Parathyroid adenoma (tissue), 2 donors: Measurements from ENCODE around the gene OBSL1.

Source experiments
- H2AFZ ChIP-seq: fragments of 300-600 bp; sonication (generic); one replicate; pipeline ENCODE4 v1.7.0; 2017; ENCODE audit warnings: antibody characterized with exemption, mild to moderate bottlenecking
- H3K27ac ChIP-seq: fragments of 300-600 bp; sonication (generic); one replicate; pipeline ENCODE4 v1.7.0; 2017
- H3K27me3 ChIP-seq: fragments of 300-600 bp; sonication (generic); one replicate; pipeline ENCODE4 v1.7.0; 2017; ENCODE audit warnings: low read length; ENCODE audit not compliant: control insufficient read depth, insufficient read depth
- H3K36me3 ChIP-seq: fragments of 300-600 bp; sonication (generic); one replicate; pipeline ENCODE4 v1.7.0; 2017; ENCODE audit warnings: low read length; ENCODE audit not compliant: control insufficient read depth, insufficient read depth
- H3K4me1 ChIP-seq: fragments of 300-600 bp; sonication (generic); one replicate; pipeline ENCODE4 v1.7.0; 2017; ENCODE audit warnings: control low read depth
- H3K4me2 ChIP-seq: fragments of 300-600 bp; sonication (generic); one replicate; pipeline ENCODE4 v1.7.0; 2017; ENCODE audit warnings: low read length
- H3K4me3 ChIP-seq: fragments of 300-600 bp; sonication (generic); one replicate; pipeline ENCODE4 v1.7.0; 2017; ENCODE audit warnings: low read depth, low read length
- H3K79me2 ChIP-seq: fragments of 300-600 bp; sonication (generic); one replicate; pipeline ENCODE4 v1.7.0; 2017; ENCODE audit warnings: control low read depth
- H3K9ac ChIP-seq: fragments of 300-600 bp; sonication (generic); one replicate; pipeline ENCODE4 v1.7.0; 2017; ENCODE audit warnings: mild to moderate bottlenecking
- H3K9me3 ChIP-seq: fragments of 300-600 bp; sonication (generic); one replicate; pipeline ENCODE4 v1.7.0; 2017; ENCODE audit warnings: low read length; ENCODE audit not compliant: control insufficient read depth
- TF ChIP-seq, protein P1 (sequence below): fragments of 300-600 bp; sonication (generic); IDR thresholded peaks from one replicate; pipeline ENCODE4 v1.7.0; 2017; ENCODE audit warnings: antibody characterized with exemption, mild to moderate bottlenecking
- donor health status: primary hyperparathyroidism.

Gene OBSL1

DNA sequence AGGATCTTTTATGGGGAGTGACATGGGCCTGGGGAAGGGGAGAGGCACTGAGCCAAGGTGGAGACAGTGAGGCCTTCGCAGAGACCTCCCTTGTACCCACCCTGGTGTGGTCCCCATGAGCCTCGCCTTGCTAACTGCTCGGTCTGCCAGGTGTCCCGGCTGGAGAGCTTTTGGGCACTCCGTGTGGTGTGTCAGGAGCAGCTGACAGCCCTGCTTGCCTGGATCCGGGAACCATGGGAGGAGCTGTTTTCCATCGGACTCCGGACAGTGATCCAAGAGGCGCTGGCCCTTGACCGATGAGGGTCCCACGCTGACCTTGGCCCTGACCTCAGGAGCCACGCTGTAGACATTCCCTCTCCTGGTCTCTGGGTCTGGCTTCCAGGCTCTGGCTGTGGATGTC lies 44.6 kb upstream of the OBSL1 start:
- no peak overlapping the region for H3K27ac ChIP-seq
- H2AFZ ChIP-seq: no peak overlapping the region
- H3K4me1 ChIP-seq: no peaks in the 10 kb centered on the region
- no peaks in the 10 kb centered on the region for H3K9me3 ChIP-seq
- TF ChIP-seq, protein P1, sequence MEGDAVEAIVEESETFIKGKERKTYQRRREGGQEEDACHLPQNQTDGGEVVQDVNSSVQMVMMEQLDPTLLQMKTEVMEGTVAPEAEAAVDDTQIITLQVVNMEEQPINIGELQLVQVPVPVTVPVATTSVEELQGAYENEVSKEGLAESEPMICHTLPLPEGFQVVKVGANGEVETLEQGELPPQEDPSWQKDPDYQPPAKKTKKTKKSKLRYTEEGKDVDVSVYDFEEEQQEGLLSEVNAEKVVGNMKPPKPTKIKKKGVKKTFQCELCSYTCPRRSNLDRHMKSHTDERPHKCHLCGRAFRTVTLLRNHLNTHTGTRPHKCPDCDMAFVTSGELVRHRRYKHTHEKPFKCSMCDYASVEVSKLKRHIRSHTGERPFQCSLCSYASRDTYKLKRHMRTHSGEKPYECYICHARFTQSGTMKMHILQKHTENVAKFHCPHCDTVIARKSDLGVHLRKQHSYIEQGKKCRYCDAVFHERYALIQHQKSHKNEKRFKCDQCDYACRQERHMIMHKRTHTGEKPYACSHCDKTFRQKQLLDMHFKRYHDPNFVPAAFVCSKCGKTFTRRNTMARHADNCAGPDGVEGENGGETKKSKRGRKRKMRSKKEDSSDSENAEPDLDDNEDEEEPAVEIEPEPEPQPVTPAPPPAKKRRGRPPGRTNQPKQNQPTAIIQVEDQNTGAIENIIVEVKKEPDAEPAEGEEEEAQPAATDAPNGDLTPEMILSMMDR: no peak
- no peak overlapping the region for H3K4me2 ChIP-seq
- H3K36me3 ChIP-seq: no peaks in the 10 kb centered on the region
- H3K79me2 ChIP-seq: no peaks in the 10 kb centered on the region
- no peak overlapping the region for H3K4me3 ChIP-seq
- H3K9ac ChIP-seq: no peak overlapping the region
- no peaks in the 10 kb centered on the region for H3K27me3 ChIP-seq

DNA sequence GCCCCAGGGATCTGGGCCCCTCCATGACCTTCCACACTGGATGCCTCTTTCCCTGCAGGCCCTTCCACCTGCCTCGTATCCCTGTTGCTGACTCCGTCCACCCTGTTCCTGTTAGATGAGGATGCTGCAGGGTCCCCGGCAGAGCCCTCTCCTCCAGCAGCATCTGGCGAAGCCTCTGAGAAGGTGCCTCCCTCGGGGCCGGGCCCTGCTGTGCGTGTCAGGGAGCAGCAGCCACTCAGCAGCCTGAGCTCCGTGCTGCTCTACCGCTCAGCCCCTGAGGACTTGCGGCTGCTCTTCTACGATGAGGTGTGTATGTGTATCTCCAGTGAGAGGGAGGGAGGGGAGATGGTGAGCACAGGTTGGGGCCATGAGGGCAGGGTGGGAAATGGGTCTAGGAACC lies 43.7 kb upstream of the OBSL1 start:
- Histone ChIP-seq H3K27ac (no peak overlapping the region), H3K4me3 (no peak overlapping the region), H3K36me3 (no peaks in the 10 kb centered on the region), H3K9me3 (no peaks in the 10 kb centered on the region), H3K4me2 (no peak overlapping the region), H3K4me1 (no peaks in the 10 kb centered on the region), H2AFZ (no peak overlapping the region), H3K27me3 (no peaks in the 10 kb centered on the region), H3K79me2 (no peaks in the 10 kb centered on the region), H3K9ac (no peak overlapping the region)
- TF ChIP-seq, protein P1: no peak

GRCh38 chr2:219614076-219614860 lies 42.9 kb upstream of the OBSL1 start:
- Histone ChIP-seq H3K27me3 (no peaks in the 10 kb centered on the region), H3K79me2 (no peaks in the 10 kb centered on the region), H3K9ac (no peak overlapping the region), H3K4me1 (no peaks in the 10 kb centered on the region), H2AFZ (no peak overlapping the region), H3K4me2 (no peak overlapping the region), H3K4me3 (no peak overlapping the region), H3K36me3 (no peaks in the 10 kb centered on the region), H3K9me3 (no peaks in the 10 kb centered on the region), H3K27ac (no peak overlapping the region)
- TF ChIP-seq, protein P1: no peak

DNA sequence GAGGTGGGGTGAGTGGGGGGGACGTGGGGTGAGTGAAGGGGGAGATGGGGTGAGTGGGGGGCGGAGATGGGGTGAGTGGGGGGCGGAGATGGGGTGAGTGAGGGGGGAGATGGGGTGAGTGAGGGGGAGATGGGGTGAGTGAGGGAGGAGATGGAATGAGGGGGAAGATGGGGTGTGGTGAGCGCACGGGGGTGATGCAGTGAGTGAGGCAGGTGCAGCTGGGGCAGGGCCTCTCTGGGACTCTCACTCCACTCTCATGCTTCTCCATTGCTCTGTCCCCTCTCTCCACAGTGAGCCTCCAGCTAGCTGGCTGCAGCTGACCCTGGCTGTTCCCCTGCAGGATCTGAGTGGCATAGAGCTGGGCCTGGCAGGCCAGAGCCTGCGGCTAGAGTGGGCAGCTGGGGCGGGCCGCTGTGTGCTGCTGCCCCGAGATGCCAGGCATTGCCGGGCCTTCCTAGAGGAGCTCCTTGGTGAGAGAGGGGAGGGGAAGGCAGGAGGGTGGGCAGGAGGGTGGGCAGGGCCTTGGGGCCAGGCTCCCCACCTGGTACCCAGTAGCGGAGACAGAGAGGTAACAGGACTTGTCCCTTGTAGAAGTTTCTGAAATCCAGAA lies 42.2 kb upstream of the OBSL1 start:
- no peak overlapping the region for H3K4me2 ChIP-seq
- no peak overlapping the region for H3K9ac ChIP-seq
- H3K9me3 ChIP-seq: no peaks in the 10 kb centered on the region
- no peak overlapping the region for H3K4me3 ChIP-seq
- no peak overlapping the region for H3K27ac ChIP-seq
- H3K36me3 ChIP-seq: no peaks in the 10 kb centered on the region
- H2AFZ ChIP-seq: no peak overlapping the region
- H3K4me1 ChIP-seq: no peaks in the 10 kb centered on the region
- H3K27me3 ChIP-seq: no peaks in the 10 kb centered on the region
- no peaks in the 10 kb centered on the region for H3K79me2 ChIP-seq
- TF ChIP-seq, protein P1: no peak
